GM12878 (cell line): ENCODE measurements around the gene KRT78.

ENCODE experiments used
- ATF3 ChIP-seq: IDR thresholded peaks from 2 replicates; pipeline ENCODE4 v1.6.1; 2011; ENCODE audit warnings: low read depth, mild to moderate bottlenecking, low read length, moderate library complexity, borderline replicate concordance; ENCODE audit errors: extremely low read depth
- FOXK2 ChIP-seq: fragments of 450-650 bp; IDR thresholded peaks from 2 replicates; pipeline ENCODE4 v1.6.1; 2017; ENCODE audit warnings: mild to moderate bottlenecking, moderate library complexity
- FOXM1 ChIP-seq: IDR thresholded peaks from 2 replicates; pipeline ENCODE4 v1.6.1; 2012; ENCODE audit warnings: low read depth, mild to moderate bottlenecking, inconsistent platforms, low read length, moderate library complexity
- MTA2 ChIP-seq: fragments of 450-650 bp; IDR thresholded peaks from 2 replicates; pipeline ENCODE4 v1.6.1; 2016; ENCODE audit warnings: low read depth, mild to moderate bottlenecking, moderate library complexity
- MXI1 ChIP-seq: fragments of 150-350 bp; IDR thresholded peaks from 2 replicates; pipeline ENCODE4 v1.6.1; 2011; ENCODE audit warnings: low read depth, mild to moderate bottlenecking, inconsistent platforms, low read length, improper control_type of control experiment
- POLR2AphosphoS2 ChIP-seq: IDR thresholded peaks from 2 replicates; pipeline ENCODE4 v1.6.1; 2011; ENCODE audit warnings: low read depth, mild to moderate bottlenecking, low read length, improper control_type of control experiment, moderate library complexity
- SMC3 ChIP-seq: IDR thresholded peaks from 2 replicates; pipeline ENCODE4 v1.6.1; 2011; ENCODE audit warnings: low read length, improper control_type of control experiment, borderline replicate concordance
- ZBTB11 ChIP-seq: fragments of 450-650 bp; formaldehyde crosslinking; IDR thresholded peaks from 2 replicates; pipeline ENCODE4 v1.5.0; 2022; ENCODE audit warnings: mild to moderate bottlenecking, missing genetic modification characterization
- TF ChIP-seq, protein P1 (sequence below), 3 experiments: IDR thresholded peaks in 2 of 3; conservative IDR thresholded peaks in 1 of 3; 2 replicates each; pipeline ENCODE4 v1.5.1; 2011; ENCODE audit warnings: low read depth in 3 of 3, low read length in 3 of 3, mild to moderate bottlenecking in 3 of 3, control low read depth in 2 of 3, moderate library complexity in 2 of 3, inconsistent platforms in 1 of 3, mixed read lengths in 1 of 3; ENCODE audit not compliant: control insufficient read depth in 2 of 3, insufficient read depth in 1 of 3; ENCODE audit errors: extremely low read depth in 1 of 3
- TF ChIP-seq, protein P2 (sequence below): IDR thresholded peaks from 2 replicates; pipeline ENCODE4 v1.6.1; 2012; ENCODE audit warnings: mild to moderate bottlenecking, low read depth, low read length

DNA sequence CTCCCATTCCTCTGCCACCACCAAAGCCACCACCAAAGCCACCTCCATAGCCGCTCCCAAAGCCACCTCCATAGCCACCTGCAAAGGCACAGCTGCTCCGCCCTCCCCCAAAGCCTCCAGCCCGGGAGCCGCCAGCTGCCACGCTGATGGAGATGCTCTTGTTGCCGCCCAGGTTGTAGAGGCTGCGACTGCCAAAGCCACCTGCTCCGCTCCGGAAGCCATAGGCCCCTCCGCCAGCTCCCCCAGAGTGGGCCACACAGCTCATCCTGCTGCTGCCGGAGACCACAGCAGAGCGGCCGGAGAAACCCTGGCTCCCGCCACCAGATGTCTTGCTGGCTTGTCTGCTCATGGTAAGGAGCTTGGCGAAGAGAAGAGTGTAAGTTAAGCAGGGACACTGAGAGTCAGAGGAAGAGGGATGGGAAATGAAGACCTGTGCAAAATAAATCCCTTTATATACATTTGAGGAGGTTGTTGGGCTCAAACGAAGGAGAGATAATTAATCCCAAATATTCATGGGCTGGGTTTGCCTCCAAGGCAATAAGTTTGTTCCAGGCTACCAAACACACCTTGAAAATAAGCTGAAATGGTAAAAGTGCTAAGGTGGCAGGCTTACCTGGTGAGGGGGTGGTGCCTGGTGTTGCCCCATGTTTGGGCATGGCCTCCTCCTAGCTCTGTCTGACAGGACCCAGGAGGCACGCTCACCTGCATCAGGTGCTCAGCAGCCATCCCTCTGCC, 52.9 kb downstream of the KRT78 start, which contains the start of gene KRT3:
- TF ChIP-seq, protein P1, sequence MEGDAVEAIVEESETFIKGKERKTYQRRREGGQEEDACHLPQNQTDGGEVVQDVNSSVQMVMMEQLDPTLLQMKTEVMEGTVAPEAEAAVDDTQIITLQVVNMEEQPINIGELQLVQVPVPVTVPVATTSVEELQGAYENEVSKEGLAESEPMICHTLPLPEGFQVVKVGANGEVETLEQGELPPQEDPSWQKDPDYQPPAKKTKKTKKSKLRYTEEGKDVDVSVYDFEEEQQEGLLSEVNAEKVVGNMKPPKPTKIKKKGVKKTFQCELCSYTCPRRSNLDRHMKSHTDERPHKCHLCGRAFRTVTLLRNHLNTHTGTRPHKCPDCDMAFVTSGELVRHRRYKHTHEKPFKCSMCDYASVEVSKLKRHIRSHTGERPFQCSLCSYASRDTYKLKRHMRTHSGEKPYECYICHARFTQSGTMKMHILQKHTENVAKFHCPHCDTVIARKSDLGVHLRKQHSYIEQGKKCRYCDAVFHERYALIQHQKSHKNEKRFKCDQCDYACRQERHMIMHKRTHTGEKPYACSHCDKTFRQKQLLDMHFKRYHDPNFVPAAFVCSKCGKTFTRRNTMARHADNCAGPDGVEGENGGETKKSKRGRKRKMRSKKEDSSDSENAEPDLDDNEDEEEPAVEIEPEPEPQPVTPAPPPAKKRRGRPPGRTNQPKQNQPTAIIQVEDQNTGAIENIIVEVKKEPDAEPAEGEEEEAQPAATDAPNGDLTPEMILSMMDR (IDR thresholded peaks at IDR 0.05 in 2 of 3, conservative IDR thresholded peaks at IDR 0.05 in 1 of 3; ENCODE audit: control insufficient read depth in 2 of 3, extremely low read depth in 1 of 3, insufficient read depth in 1 of 3, low read depth in 3 of 3, low read length in 3 of 3) = no peak
- no peak for TF ChIP-seq MXI1
- TF ChIP-seq FOXK2 = no peak
- TF ChIP-seq ZBTB11 (CRISPR knock-in tag) = no peak
- no peak for TF ChIP-seq FOXM1
- no peak for TF ChIP-seq POLR2AphosphoS2
- no peak for TF ChIP-seq ATF3
- TF ChIP-seq MTA2 = no peak
- TF ChIP-seq, protein P2, sequence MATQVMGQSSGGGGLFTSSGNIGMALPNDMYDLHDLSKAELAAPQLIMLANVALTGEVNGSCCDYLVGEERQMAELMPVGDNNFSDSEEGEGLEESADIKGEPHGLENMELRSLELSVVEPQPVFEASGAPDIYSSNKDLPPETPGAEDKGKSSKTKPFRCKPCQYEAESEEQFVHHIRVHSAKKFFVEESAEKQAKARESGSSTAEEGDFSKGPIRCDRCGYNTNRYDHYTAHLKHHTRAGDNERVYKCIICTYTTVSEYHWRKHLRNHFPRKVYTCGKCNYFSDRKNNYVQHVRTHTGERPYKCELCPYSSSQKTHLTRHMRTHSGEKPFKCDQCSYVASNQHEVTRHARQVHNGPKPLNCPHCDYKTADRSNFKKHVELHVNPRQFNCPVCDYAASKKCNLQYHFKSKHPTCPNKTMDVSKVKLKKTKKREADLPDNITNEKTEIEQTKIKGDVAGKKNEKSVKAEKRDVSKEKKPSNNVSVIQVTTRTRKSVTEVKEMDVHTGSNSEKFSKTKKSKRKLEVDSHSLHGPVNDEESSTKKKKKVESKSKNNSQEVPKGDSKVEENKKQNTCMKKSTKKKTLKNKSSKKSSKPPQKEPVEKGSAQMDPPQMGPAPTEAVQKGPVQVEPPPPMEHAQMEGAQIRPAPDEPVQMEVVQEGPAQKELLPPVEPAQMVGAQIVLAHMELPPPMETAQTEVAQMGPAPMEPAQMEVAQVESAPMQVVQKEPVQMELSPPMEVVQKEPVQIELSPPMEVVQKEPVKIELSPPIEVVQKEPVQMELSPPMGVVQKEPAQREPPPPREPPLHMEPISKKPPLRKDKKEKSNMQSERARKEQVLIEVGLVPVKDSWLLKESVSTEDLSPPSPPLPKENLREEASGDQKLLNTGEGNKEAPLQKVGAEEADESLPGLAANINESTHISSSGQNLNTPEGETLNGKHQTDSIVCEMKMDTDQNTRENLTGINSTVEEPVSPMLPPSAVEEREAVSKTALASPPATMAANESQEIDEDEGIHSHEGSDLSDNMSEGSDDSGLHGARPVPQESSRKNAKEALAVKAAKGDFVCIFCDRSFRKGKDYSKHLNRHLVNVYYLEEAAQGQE = no peak
- TF ChIP-seq SMC3 = no peak
